ENCODE results near the gene GATA6.
"Not testable (repeated sequence)": the region's sequence is repeated elsewhere in the genome, so short reads cannot be mapped to it uniquely, and the experiment has no call there.

The GATA6 gene

GRCh38 chr18:22203035-22203434, 33.6 kb downstream of the GATA6 start:
- in situ Hi-C loops (cut with MboI; ENCODE audit: low sequenced_read_pairs): no loop called here

GRCh38 chr18:22203536-22204213, 34.3 kb downstream of the GATA6 start:
- in situ Hi-C loops (cut with MboI; ENCODE audit: low sequenced_read_pairs): no loop called here

- in situ Hi-C loops (cut with MboI; ENCODE audit: low sequenced_read_pairs): no loop called here
Measured at GRCh38 chr18:22204214-22204536, 34.8 kb downstream of the GATA6 start.

GRCh38 chr18:22204996-22205395, 35.6 kb downstream of the GATA6 start:
- in situ Hi-C loops (cut with MboI; ENCODE audit: low sequenced_read_pairs): no loop called here

- in situ Hi-C loops (cut with MboI; ENCODE audit: low sequenced_read_pairs): no loop called here
Measured at GRCh38 chr18:22207021-22207758, 37.8 kb downstream of the GATA6 start.

- in situ Hi-C loops (cut with MboI; ENCODE audit: low sequenced_read_pairs): no loop called here
Measured at GRCh38 chr18:22210311-22210754, 40.9 kb downstream of the GATA6 start.

- in situ Hi-C loops (cut with MboI; ENCODE audit: low sequenced_read_pairs): no loop called here
Measured at GRCh38 chr18:22211657-22212056, 42.3 kb downstream of the GATA6 start.

GRCh38 chr18:22213333-22213973, 44.1 kb downstream of the GATA6 start:
- in situ Hi-C loops (cut with MboI; ENCODE audit: low sequenced_read_pairs): no loop called here

- in situ Hi-C loops (cut with MboI; ENCODE audit: low sequenced_read_pairs): no loop called here
Measured at GRCh38 chr18:22214731-22215528, 45.5 kb downstream of the GATA6 start.

- in situ Hi-C loops (cut with MboI; ENCODE audit: low sequenced_read_pairs): no loop called here
Measured at GRCh38 chr18:22218835-22219234, 49.4 kb downstream of the GATA6 start.

- in situ Hi-C loops (cut with MboI; ENCODE audit: low sequenced_read_pairs): no loop called here
Measured at GRCh38 chr18:22219568-22220355, 50.4 kb downstream of the GATA6 start.

- in situ Hi-C loops (cut with MboI; ENCODE audit: low sequenced_read_pairs): not testable (repeated sequence)
Measured at GRCh38 chr18:22220585-22220984, 51.2 kb downstream of the GATA6 start.

GRCh38 chr18:22221350-22221749, 52.0 kb downstream of the GATA6 start:
- in situ Hi-C loops (cut with MboI; ENCODE audit: low sequenced_read_pairs): no loop called here

- in situ Hi-C loops (cut with MboI; ENCODE audit: low sequenced_read_pairs): no loop called here
Measured at GRCh38 chr18:22223254-22223964, 54.0 kb downstream of the GATA6 start.

GRCh38 chr18:22223965-22224322, 54.6 kb downstream of the GATA6 start:
- in situ Hi-C loops (cut with MboI; ENCODE audit: low sequenced_read_pairs): no loop called here

GRCh38 chr18:22224339-22224738, 55.0 kb downstream of the GATA6 start:
- in situ Hi-C loops (cut with MboI; ENCODE audit: low sequenced_read_pairs): no loop called here

GRCh38 chr18:22226801-22227200, 57.4 kb downstream of the GATA6 start:
- in situ Hi-C loops (cut with MboI; ENCODE audit: low sequenced_read_pairs): no loop called here

GRCh38 chr18:22228976-22229375, 59.6 kb downstream of the GATA6 start:
- in situ Hi-C loops (cut with MboI; ENCODE audit: low sequenced_read_pairs): no loop called here

GRCh38 chr18:22229456-22230124, 60.2 kb downstream of the GATA6 start:
- in situ Hi-C loops (cut with MboI; ENCODE audit: low sequenced_read_pairs): no loop called here

Data from HL-60/S4 treated with retinoic acid at 250 ng/mL for 4 days and 3 days (cell line).